Omental fat pad (tissue), 4 donors: ENCODE results near the gene SLC39A11. TPM values are rescaled to one million over a fixed set of nuclear protein-coding genes. Genes with fewer than 3 reads are reported as not detected.

Experiments used
- ATAC-seq: fragments of 150-250 bp; one replicate; pipeline ENCODE4 v1.9.1; 2016; ENCODE audit warnings: mild to moderate bottlenecking, moderate library complexity; ENCODE audit not compliant: low FRiP score
- DNase-seq: peaks from one replicate; pipeline ENCODE4 v3.0.0-alpha.2; 2019; ENCODE audit warnings: low spot score
- CTCF ChIP-seq, 3 donors: fragments of 450-650 bp; IDR thresholded peaks; one replicate each; pipeline ENCODE4 v1.5.1; 2016 to 2017; ENCODE audit warnings: antibody characterized with exemption in 3 of 3, mild to moderate bottlenecking in 3 of 3, moderate library complexity in 2 of 3
- total RNA-seq, 4 donors: library from RNA; depleted of rRNA; stranded (reverse); fragments of >200 nt; gene quantifications; one replicate each; pipeline ENCODE4 v1.1.0, GENCODE V29; 2016

Gene SLC39A11
- total RNA-seq: 10 to 100 TPM; 18.8 to 42.4 (median 31.3) TPM

GRCh38 chr17:73092523-73093135 lies at the start of gene SLC39A11:
TSS of gene SLC39A11 (minus strand) at chr17:73092688. CDS start at chr17:73088764, 3,924 bp downstream.
- peak; percentile 69 for DNase-seq
- ATAC-seq: peak; percentile 95
- no peak for TF ChIP-seq CTCF (IDR thresholded peaks at IDR 0.05)

GRCh38 chr17:73141411-73141810 lies 48.9 kb upstream of the SLC39A11 start:
- DNase-seq (no peak), ATAC-seq (no peak)
- no peak for TF ChIP-seq CTCF (IDR thresholded peaks at IDR 0.05)

- ATAC-seq: no peak
- no peak for DNase-seq
- no peak for TF ChIP-seq CTCF (IDR thresholded peaks at IDR 0.05)
These were observed 48.1 kb upstream of the SLC39A11 start for GRCh38 chr17:73140566-73140965.

GRCh38 chr17:73139296-73139695 lies 46.8 kb upstream of the SLC39A11 start:
- DNase-seq: no peak
- TF ChIP-seq CTCF (IDR thresholded peaks at IDR 0.05): no peak
- no peak for ATAC-seq

- ATAC-seq (no peak), DNase-seq (no peak)
- TF ChIP-seq CTCF (IDR thresholded peaks at IDR 0.05): no peak
These were observed 46.2 kb upstream of the SLC39A11 start for GRCh38 chr17:73138541-73139138.

GRCh38 chr17:73137376-73137775 lies 44.9 kb upstream of the SLC39A11 start:
- no peak for TF ChIP-seq CTCF (IDR thresholded peaks at IDR 0.05)
- ATAC-seq: no peak
- no peak for DNase-seq

- DNase-seq (no peak), ATAC-seq (no peak)
- TF ChIP-seq CTCF (IDR thresholded peaks at IDR 0.05): no peak
These were observed 43.3 kb upstream of the SLC39A11 start for GRCh38 chr17:73135766-73136165.
